HEK293 (cell line): Measurements from ENCODE around the gene SELENOP.

ENCODE experiments used
- SETDB1 ChIP-seq: IDR thresholded peaks from one replicate; pipeline ENCODE4 v1.6.1; 2017; ENCODE audit warnings: mild to moderate bottlenecking, low read length, moderate library complexity, mixed read lengths; ENCODE audit not compliant: insufficient read length
- WT1 ChIP-seq: fragments of 450-650 bp; formaldehyde crosslinking; IDR thresholded peaks from 2 replicates; pipeline ENCODE4 v1.5.1; 2016; ENCODE audit warnings: missing biosample characterization, missing genetic modification characterization
- ZBTB17 ChIP-seq: fragments of 450-650 bp; formaldehyde crosslinking; IDR thresholded peaks from 2 replicates; pipeline ENCODE4 v1.5.1; 2016; ENCODE audit warnings: missing biosample characterization, missing genetic modification characterization
- ZFP69B ChIP-seq: fragments of 450-650 bp; formaldehyde crosslinking; IDR thresholded peaks from 2 replicates; pipeline ENCODE4 v1.5.1; 2016; ENCODE audit warnings: missing biosample characterization, missing genetic modification characterization
- ZNF121 ChIP-seq: fragments of 450-650 bp; formaldehyde crosslinking; IDR thresholded peaks from 2 replicates; pipeline ENCODE4 v1.5.1; 2016; ENCODE audit warnings: missing biosample characterization, missing genetic modification characterization
- ZNF138 ChIP-seq: fragments of 450-650 bp; formaldehyde crosslinking; IDR thresholded peaks from 2 replicates; pipeline ENCODE4 v1.5.1; 2016; ENCODE audit warnings: missing biosample characterization, missing genetic modification characterization, borderline replicate concordance
- ZNF184 ChIP-seq: fragments of 450-650 bp; IDR thresholded peaks from 2 replicates; pipeline ENCODE4 v1.5.1; 2018; ENCODE audit warnings: missing biosample characterization, mild to moderate bottlenecking, missing genetic modification characterization
- ZNF37A ChIP-seq: fragments of 450-650 bp; IDR thresholded peaks from 2 replicates; pipeline ENCODE4 v1.5.1; 2018; ENCODE audit warnings: missing biosample characterization, missing genetic modification characterization
- ZNF501 ChIP-seq: fragments of 450-650 bp; formaldehyde crosslinking; IDR thresholded peaks from 2 replicates; pipeline ENCODE4 v1.5.1; 2016; ENCODE audit warnings: missing biosample characterization, missing genetic modification characterization
- TF ChIP-seq, protein P1 (sequence below): fragments of 450-650 bp; formaldehyde crosslinking; IDR thresholded peaks from 2 replicates; pipeline ENCODE4 v1.5.1; 2016; ENCODE audit warnings: missing biosample characterization, missing genetic modification characterization
- TF ChIP-seq, protein P2 (sequence below): fragments of 450-650 bp; formaldehyde crosslinking; IDR thresholded peaks from 2 replicates; pipeline ENCODE4 v1.5.1; 2016; ENCODE audit warnings: missing biosample characterization, missing genetic modification characterization

DNA sequence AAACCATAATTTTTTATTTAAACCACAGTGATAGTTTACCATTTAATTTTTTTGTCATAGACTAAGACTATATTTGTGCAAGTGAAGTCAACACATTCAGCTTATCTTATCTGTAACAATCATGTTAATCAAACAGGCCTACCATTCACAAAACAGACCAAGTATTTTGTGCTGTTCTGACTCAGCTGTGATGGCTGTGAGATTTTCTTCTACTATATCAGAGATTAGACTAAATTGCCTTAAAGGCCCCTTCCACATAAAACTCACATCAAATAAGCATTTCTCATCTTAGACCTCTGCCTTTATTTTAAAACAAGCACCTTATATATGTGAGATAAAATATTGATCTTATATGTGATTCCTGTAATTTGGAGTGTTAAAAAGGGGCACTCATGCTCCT lies 41.7 kb downstream of the SELENOP start:
- TF ChIP-seq, protein P1, sequence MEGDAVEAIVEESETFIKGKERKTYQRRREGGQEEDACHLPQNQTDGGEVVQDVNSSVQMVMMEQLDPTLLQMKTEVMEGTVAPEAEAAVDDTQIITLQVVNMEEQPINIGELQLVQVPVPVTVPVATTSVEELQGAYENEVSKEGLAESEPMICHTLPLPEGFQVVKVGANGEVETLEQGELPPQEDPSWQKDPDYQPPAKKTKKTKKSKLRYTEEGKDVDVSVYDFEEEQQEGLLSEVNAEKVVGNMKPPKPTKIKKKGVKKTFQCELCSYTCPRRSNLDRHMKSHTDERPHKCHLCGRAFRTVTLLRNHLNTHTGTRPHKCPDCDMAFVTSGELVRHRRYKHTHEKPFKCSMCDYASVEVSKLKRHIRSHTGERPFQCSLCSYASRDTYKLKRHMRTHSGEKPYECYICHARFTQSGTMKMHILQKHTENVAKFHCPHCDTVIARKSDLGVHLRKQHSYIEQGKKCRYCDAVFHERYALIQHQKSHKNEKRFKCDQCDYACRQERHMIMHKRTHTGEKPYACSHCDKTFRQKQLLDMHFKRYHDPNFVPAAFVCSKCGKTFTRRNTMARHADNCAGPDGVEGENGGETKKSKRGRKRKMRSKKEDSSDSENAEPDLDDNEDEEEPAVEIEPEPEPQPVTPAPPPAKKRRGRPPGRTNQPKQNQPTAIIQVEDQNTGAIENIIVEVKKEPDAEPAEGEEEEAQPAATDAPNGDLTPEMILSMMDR (tag by site-specific recombination) = no peak
- no peak for TF ChIP-seq ZNF501 (tag by site-specific recombination)
- TF ChIP-seq WT1 (tag by site-specific recombination) = no peak
- TF ChIP-seq, protein P2, sequence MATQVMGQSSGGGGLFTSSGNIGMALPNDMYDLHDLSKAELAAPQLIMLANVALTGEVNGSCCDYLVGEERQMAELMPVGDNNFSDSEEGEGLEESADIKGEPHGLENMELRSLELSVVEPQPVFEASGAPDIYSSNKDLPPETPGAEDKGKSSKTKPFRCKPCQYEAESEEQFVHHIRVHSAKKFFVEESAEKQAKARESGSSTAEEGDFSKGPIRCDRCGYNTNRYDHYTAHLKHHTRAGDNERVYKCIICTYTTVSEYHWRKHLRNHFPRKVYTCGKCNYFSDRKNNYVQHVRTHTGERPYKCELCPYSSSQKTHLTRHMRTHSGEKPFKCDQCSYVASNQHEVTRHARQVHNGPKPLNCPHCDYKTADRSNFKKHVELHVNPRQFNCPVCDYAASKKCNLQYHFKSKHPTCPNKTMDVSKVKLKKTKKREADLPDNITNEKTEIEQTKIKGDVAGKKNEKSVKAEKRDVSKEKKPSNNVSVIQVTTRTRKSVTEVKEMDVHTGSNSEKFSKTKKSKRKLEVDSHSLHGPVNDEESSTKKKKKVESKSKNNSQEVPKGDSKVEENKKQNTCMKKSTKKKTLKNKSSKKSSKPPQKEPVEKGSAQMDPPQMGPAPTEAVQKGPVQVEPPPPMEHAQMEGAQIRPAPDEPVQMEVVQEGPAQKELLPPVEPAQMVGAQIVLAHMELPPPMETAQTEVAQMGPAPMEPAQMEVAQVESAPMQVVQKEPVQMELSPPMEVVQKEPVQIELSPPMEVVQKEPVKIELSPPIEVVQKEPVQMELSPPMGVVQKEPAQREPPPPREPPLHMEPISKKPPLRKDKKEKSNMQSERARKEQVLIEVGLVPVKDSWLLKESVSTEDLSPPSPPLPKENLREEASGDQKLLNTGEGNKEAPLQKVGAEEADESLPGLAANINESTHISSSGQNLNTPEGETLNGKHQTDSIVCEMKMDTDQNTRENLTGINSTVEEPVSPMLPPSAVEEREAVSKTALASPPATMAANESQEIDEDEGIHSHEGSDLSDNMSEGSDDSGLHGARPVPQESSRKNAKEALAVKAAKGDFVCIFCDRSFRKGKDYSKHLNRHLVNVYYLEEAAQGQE (tag by site-specific recombination) = no peak
- TF ChIP-seq ZNF184 (tag by site-specific recombination) = no peak
- TF ChIP-seq SETDB1 = no peak
- TF ChIP-seq ZNF138 (tag by site-specific recombination) = no peak
- no peak for TF ChIP-seq ZFP69B (tag by site-specific recombination)
- no peak for TF ChIP-seq ZNF37A
- no peak for TF ChIP-seq ZNF121 (tag by site-specific recombination)
- no peak for TF ChIP-seq ZBTB17 (tag by site-specific recombination)
